ENCODE measurements around the gene CUTA.

The CUTA gene, protein sequence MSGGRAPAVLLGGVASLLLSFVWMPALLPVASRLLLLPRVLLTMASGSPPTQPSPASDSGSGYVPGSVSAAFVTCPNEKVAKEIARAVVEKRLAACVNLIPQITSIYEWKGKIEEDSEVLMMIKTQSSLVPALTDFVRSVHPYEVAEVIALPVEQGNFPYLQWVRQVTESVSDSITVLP

DNA sequence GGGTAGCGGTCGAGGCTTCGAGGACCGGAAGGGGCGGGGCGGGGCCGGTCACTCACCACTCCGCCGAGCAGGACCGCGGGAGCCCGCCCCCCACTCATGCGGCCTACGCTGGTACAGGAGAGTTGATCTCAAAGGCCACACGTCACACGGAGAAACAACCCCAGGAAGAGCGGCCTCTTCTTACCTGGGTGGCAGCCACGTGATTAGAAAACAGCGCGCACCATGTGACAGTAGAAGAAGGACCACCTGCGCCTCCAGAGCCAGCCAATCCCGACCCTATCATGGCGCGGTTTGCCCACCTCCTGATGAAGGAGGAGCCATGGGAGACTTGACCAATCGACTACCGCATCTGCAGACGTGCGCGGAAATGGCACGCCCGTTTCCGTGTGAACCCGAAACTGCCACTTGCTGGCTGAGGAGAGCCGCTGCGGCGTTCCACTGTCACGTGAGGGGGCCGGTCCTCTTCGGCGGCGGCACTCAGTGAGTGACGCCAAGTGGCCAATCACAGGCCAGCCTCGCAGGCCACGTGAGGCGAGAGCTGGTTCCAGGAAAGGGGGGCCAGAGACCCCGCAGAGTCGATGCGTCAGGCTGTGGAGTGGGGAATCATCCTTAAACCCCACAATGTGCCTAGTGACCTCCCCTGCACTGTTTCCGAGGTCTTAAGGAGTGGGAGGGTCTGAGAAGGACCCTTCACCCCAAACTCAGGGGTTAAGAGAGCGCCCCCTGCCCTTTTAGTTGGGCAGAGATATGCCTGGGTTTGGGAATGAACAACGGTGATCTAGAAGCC, at the start of gene CUTA:
CUTA (minus strand) TSS at position 205 of the 787 bp plus-strand sequence; CDS start at position 98, 107 bp downstream.
- DNase-seq = peak; percentile 99

DNA sequence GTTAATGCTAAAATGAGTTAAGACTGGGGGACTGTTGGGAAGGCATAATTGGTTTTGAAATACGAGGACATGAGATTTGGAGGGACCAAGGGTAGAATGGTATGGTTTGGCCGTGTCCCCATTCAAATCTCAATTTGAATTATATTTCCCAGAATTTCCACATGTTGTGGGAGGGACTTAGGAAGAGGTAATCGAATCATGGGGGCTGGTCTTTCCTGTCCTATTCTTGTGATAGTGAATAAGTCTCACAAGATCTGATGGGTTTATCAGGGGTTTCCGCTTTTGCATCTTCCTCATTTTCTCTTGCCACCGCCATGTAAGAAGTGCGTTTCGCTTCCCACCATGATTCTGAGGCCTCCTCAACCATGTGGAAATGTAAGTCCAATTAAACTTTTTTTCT, 49.2 kb upstream of the CUTA start:
- no peak for DNase-seq

DNA sequence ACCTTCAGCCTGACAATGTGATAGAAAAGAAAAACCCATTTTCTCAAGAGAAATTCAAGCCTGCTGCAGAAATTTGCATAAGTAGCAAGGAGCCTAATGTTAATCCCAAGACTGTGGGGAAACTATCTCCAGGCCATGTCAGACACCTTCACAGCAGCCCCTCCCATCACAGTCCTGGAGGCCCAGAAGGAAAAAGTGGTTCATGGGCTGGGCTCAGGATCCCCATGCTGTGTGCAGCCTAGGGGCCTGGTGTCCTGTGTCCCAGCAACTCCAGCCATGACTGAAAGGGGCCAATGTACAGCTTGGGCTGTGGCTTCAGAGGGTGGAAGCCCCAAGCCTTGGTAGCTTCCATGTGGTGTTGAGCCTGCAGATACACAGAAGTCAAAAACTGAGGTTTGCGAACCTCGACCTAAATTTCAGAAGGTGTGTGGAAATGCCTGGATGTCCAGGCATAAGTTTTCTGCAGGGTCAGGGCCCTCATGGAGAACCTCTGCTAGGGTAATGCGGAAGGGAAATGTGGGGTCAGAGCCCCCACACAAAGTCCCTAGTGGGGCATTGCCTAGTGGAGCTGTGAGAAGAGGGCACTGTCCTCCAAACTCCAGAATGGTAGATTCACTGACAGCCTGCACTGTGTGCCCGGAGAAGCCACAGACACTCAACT, 48.3 kb upstream of the CUTA start:
- DNase-seq = no peak

DNA sequence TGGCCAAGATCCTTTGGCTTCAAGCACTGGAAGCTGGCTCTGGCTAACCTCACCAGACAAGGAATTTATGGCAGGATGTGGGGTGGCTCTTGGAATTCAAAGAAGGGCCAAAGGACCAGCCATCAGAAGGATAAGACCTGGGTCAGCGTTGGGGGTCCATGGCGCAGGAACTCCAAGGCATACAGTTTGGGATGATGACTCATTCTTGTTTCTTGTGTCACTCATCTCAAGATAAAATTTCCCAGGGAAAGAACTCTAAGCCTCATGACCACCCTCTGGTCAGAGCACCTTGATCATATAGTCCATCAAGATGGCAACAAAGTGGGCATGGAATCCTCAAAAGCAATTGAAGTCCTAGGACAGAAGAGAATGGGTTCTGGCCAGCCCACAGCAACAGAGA, 41.3 kb upstream of the CUTA start:
- no peak for DNase-seq

DNA sequence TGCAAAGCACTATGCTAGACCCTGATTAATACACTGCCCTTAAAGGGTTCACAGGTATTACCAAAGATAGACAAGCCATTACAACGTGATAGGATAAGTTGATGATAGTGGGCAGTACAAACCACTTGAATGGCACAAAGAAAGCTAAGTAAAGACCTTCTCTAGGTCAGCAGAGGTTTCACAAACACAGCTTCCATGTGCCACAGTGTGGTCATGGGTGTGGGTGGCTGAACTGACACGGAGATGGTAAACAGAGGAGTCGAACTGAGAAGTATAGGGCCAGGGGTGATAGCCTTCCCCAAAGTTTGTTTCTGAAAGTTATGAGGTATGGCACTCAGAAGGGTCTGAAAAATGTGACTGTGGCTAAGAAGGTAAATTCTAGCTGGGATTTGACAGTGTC, 40.8 kb upstream of the CUTA start:
- no peak for DNase-seq

DNA sequence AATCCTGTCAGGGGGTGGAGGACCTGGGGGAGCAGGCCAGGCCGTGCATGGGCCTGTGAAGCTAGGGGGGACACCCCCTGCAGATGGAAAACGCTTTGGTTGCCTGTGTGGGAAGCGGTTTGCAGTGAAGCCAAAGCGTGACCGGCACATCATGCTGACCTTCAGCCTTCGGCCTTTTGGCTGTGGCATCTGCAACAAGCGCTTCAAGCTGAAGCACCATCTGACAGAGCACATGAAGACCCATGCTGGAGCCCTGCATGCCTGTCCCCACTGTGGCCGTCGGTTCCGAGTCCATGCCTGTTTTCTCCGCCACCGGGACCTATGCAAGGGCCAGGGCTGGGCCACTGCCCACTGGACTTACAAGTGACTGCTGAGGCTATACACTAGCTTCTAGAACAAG, 38.2 kb upstream of the CUTA start:
- no peak for DNase-seq

DNA sequence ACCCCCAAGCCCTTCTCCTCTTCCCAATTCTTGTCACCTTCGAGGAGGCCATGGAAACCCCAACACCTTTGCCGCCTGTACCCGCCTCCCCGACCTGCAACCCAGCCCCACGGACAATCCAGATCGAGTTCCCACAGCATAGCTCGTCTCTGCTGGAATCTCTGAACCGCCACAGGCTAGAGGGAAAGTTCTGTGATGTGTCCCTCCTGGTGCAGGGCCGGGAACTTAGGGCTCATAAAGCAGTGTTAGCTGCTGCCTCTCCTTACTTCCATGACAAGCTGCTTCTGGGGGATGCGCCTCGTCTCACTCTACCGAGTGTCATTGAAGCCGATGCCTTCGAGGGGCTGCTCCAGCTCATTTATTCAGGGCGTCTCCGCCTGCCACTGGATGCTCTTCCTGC, 37.1 kb upstream of the CUTA start:
- no peak for DNase-seq

DNA sequence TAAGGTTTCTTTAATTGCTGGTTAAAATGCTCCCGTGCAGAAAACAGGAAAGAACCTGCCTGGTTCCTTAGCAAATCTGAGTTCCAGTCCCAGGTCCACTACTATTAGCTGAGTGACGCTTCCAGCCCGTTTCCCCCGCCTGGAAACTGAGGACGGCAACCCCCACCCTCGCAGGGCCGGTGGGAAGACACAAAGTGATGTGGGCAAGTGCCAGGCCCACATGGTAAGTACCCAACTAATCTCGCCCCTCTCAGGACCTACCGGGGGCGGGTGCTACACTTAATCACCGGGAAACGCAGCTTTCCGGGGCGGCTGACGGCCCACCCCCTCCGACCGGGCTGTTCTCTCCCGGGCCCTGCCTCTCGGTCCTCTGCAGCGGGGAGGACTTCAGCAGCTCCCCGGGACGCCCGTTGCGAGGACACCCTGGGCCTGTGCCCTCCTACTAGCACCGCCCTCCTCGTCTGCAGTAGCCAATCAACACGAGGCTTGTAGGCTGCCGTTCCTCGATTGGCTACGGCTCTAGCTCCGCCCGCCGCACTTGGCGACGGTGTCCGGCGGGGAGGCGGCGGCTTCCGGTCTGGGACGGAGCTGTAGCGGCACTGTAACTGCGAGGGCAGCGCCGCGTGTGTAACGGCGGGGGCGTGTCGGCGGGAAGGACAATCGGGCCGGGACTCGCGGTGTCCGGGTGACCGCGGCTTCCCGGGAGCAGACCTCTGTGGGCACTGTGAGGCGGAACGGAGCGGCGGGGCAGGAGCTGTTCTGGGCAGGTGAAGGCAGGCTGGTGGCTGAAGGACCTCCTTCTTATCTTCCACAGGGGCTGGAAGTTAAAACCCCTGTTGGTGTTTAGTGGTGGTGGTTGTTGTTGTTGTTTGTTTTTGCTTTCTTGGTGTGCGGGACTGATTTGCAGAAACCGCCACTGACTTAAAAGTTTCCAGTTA, 36.4 kb upstream of the CUTA start, which contains the start of gene ZBTB9:
ZBTB9 (plus strand) TSS at position 568 of the 938 bp plus-strand sequence. CDS start 525 bp downstream, outside the sequence.
- DNase-seq = peak; percentile 90

DNA sequence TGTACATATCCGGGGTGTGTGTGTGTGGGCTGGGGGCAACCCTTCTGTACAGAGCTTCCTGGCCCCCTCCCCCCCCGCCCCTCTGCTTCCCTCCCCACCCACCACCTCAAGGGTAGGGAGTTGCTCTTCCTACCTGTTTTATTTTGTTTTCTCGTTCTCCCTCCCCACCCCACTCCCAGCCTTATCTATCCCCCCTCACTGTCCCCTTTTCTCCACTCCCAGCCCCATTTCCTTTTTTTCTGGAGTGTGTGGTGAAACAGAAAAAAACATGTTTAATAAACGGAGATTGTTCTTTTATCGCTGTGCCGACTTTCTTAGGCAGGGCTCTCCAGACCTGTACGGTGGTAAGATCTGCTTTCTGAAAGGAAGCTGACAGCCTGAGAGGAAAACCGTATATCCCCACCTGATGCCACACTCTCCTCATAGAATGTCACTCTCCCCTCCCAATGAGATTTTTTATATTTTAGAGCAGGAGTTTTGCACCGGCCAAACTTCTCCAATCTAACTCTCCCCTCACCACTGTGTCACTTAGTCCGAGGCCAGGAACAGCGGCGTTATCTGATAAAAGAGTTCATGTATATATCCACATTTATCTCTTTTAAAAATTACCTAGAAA, 35.6 kb upstream of the CUTA start:
- DNase-seq = no peak

DNA sequence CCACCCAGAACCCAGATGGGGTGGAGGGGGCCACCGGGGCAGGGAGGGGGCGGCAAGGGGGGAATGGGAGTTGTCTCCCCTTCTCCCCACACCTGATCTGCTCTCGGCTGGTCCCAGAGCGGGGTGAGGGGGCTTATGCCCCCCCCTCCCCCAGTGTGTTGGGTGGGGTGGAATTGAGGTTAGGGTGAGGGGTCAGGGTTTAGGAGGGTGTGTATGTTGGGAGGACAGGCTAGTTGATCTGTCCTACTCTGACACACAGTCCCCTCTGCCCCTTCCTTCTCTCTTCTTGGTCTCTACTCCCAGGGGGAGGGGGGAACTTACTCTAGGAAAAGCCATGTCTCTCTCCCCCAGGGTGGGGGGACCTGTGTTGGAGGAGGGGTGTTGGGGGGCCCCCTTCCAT, 34.6 kb upstream of the CUTA start:
- DNase-seq = no peak

DNA sequence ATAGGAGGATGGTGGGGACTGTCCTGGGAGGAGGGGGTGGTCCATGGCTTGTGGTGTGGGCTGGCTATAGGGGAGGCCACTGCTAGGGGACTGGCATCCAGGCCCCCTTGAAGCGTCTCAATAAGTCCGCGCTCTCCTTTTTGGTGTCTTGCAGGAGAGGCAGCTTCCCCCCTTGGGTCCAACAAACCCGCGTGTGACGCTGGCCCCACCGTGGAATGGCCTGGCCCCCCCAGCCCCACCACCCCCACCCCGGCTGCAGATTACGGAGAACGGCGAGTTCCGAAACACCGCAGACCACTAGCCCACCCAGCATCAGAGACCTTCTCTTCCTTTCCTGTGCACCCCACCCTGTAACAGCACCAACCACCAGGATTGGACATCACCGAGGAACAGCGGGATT, 33.7 kb upstream of the CUTA start:
- no peak for DNase-seq

DNA sequence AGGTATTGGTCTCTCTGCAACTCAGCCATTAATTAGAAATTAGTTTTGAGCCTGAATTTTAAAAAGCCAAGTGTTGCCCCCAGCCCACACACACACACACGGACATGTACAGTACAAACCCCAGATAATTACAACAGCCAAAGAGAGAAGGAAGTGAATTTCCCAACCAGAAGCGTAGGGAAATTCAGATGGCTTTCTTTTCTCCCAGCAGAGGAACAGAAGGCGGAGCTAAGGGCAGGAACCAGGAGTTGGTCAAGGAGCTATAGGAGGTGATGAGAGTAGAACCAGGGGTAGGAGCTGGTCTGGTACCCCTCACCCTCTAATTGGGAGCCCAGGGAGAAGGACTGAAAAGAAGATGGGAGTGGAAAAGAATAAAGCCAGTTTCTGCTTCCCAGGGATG, 32.5 kb upstream of the CUTA start:
- no peak for DNase-seq

DNA sequence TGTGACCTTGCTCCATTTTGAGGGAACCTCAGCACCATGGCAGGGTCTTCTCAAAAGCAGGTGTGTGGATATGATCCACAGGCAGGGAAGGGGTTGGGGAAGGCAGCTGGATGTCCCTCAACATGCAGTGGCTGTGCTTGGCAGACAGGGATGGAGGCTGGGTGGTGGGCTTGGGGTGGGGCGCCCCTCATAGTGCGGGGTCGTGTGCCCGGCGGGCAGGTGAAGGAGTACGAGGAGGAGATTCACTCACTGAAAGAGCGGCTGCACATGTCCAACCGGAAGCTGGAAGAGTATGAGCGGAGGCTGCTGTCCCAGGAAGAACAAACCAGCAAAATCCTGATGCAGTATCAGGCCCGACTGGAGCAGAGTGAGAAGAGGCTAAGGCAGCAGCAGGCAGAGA, 28.4 kb upstream of the CUTA start:
- DNase-seq = no peak

DNA sequence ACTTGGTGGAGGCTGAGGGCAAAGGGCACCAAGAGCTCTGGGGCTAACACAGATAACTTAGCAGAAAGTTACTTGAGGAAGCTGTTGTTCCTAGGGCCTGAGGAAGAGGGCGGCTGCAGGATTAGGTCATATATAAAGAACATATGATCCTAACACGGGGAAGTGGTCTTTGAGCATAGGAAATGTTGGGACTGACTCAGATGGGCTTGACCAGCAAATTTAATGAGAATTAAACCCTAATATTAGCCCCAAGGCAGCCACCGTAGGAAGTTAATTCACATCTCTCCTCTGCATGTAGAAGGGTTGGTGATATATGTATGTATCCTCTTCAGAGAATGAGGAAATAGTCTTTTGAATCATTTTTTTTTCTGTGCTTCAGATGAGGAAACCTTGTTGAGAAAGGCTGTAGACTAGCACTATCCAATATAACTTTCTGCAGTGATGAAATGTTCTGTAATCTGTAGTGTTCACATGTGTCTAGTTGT, 27.3 kb upstream of the CUTA start:
- no peak for DNase-seq

DNA sequence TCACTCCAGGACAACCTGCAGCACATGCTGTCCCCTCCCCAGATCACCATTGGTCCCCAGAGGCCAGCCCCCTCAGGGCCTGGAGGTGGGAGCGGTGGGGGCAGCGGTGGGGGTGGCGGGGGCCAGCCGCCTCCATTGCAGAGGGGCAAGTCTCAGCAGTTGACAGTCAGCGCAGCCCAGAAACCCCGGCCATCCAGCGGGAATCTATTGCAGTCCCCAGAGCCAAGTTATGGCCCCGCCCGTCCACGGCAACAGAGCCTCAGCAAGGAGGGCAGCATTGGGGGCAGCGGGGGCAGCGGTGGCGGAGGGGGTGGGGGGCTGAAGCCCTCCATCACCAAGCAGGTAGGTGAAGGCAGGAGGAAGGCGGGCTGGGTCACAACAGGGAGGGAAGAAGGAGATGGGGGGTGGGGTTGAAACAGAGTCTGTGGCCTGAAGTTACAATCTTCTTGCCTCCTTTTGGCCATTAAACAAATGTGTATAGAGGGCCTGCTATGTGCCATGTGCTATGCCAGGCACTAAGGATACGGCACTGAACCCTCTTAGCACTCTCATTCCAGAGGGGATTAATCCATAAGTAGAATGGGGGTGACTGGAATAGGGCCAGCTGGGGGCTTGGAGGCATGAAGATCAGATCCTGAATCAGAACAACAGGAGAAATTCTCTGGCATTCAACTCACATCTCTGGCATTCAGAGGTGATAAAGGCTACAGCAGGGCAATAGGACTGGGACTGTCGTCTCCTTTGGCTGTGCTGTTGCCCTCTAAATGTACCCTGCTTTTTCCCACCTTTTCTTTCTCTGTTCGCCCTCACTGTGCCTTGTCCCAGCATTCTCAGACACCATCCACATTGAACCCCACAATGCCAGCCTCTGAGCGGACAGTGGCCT, 26.0 kb upstream of the CUTA start:
- no peak for DNase-seq

DNA sequence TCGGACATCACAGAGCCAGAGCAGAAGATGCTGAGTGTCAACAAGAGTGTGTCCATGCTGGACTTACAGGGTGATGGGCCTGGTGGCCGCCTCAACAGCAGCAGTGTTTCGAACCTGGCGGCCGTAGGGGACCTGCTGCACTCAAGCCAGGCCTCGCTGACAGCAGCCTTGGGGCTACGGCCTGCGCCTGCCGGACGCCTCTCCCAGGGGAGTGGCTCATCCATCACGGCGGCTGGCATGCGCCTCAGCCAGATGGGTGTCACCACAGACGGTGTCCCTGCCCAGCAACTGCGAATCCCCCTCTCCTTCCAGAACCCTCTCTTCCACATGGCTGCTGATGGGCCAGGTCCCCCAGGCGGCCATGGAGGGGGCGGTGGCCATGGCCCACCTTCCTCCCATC, 25.1 kb upstream of the CUTA start:
- DNase-seq = no peak

DNA sequence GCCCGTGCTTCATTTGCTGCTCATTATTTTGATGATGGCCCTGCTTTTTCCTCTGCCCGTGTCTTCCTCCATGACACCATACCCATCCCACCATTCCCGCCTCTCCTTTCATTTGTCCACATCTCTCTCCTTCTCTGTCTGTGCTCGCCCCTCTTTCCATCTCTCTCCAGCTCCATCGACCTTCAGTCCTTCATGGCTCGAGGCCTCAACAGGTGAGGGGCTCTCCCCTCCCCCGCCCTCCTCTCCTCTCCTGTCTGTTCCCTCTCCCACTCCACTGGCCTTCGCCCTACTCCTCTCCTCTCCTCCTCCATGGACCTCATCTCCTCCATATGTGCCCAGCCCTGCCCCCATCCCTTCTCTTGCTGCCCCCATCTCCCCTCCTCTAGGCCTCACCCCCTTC, 24.4 kb upstream of the CUTA start:
- DNase-seq = no peak

DNA sequence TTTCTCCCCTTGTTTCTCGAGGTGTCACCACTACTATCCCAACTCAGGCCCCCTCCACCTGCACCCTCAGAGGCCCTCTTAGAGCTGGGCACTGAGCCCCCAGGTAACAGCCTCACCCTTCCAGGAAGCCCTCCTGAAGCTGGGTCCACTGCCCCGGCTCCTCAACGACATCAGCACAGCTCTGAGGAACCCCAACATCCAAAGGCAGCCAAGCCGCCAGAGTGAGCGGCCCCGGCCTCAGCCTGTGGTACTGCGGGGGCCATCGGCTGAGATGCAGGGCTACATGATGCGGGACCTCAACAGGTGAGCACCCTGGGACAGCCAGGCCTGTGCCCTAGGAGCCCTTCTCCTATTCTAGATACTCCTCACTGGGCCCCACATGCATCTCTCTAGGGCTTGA, 23.6 kb upstream of the CUTA start:
- DNase-seq = no peak

DNA sequence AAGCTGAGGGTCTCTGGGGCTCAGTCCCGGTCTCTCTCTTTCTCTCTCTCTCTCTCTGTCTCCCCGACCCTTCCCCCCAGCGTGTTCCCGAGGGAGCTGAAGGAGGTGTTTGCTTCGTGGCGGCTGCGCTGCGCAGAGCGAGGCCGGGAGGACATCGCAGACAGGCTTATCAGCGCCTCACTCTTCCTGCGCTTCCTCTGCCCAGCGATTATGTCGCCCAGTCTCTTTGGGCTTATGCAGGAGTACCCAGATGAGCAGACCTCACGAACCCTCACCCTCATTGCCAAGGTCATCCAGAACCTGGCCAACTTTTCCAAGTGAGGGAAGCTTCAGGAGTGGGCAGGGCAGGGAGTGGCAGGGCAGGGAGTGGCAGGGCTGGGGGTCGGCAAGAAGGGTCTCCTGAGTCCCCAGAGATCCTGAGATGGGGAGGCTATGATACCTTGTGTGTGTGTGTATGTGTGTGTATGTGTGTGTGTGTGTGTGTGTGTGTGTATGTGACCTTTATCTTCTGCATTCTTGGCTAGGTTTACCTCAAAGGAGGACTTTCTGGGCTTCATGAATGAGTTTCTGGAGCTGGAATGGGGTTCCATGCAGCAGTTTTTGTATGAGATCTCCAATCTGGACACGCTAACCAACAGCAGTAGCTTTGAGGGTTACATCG, 22.9 kb upstream of the CUTA start:
- DNase-seq = no peak

DNA sequence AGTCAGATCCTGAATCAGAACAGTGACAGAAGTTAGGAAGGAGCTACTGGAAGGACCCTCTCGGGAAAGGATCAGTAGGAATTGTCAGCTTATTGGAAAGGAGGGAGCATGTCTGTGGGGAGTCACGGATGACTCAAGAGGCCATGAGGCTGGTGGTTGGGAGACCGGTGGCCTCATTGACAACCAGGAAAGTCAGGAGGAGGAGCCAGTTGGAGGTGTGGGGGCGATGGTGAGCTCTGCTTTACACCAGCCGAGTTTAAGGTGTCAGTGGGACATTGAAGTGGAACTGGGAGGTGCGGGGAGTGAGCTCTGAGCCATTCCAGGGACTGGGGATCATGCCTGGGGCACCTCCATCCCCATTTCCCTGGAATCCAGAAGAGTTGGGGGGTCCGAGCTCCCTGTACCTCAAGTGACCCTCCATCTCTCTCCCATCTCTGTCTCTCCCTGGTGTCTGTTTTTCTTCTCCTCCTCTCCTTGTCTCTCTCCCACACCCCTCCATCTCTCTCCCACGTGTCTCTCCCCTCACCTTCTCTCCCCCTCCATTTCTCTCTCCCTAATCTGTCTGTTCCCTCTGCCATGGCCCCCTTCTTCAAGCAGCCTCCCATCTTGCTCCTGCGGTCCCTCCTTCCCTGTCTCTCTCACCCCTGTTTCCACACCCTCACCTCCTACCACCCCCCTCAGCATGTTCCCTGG, 22.2 kb upstream of the CUTA start:
- DNase-seq = no peak
